ENCODE data around the gene H3-3A.
A peak's percentile ranks its signal among the peaks of the same experiment; 100 is the strongest.

The H3-3A gene

DNA sequence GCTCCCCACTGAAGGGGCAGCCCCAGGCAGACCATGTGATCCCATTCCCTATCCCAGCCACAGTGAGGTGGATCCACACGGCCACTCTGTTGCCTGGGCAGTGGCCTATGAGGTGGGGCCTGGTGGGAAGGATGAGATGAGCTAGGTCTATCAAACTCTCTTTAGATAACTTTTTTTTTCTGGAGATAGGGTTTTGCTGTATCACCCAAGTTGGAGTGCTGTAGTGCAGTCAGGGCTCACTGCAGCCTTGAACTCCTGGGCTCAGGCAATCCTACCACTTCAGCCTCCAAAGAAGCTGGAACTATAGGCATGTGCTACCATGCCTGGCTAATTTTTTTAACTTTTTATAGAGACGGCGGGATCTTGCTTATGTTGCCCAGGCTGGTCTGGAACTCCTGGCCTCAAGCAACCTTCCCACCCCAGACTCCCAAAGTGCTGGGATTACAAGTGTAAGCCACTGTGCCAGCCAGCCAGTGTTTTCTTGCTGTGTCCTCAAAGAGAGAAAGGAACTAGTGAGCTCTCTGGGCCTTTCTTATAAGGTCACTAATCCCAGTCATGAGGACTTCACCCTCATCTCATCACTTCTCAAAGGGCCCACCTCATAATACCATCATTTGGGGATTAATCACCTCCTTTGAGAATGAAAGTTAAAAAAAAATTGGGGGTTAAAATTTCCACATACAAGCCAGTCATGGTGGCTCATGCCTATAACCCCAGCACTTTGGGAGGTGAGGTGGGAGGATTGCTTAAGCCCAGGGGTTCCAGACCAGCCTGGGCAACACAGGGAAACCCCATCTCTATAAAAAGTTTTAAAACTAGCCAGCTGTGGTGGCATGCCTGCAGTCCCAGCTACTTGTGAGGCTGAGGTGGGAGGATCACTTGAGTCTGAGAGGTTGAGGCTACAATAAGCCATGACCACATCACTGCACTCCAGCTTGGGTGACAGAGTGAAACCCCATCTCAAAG, 36.6 kb downstream of the H3-3A start:
- H3K27me3 Mint-ChIP-seq (ENCODE audit: low read depth, poor library complexity), result peaks cover 64% of the 10 kb centered on the region
- H3K27ac Mint-ChIP-seq, result no peak overlapping the region
- no peak for DNase-seq
- H3K9me3 Mint-ChIP-seq, result no peaks in the 10 kb centered on the region
- no peaks in the 10 kb centered on the region for H3K36me3 Mint-ChIP-seq (ENCODE audit: low read depth)
- TF ChIP-seq, protein P1, sequence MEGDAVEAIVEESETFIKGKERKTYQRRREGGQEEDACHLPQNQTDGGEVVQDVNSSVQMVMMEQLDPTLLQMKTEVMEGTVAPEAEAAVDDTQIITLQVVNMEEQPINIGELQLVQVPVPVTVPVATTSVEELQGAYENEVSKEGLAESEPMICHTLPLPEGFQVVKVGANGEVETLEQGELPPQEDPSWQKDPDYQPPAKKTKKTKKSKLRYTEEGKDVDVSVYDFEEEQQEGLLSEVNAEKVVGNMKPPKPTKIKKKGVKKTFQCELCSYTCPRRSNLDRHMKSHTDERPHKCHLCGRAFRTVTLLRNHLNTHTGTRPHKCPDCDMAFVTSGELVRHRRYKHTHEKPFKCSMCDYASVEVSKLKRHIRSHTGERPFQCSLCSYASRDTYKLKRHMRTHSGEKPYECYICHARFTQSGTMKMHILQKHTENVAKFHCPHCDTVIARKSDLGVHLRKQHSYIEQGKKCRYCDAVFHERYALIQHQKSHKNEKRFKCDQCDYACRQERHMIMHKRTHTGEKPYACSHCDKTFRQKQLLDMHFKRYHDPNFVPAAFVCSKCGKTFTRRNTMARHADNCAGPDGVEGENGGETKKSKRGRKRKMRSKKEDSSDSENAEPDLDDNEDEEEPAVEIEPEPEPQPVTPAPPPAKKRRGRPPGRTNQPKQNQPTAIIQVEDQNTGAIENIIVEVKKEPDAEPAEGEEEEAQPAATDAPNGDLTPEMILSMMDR (IDR thresholded peaks at IDR 0.05), result no peak
- peaks cover 11% of the 10 kb centered on the region for H3K4me1 Mint-ChIP-seq
- H3K4me3 Mint-ChIP-seq, result no peak overlapping the region

DNA sequence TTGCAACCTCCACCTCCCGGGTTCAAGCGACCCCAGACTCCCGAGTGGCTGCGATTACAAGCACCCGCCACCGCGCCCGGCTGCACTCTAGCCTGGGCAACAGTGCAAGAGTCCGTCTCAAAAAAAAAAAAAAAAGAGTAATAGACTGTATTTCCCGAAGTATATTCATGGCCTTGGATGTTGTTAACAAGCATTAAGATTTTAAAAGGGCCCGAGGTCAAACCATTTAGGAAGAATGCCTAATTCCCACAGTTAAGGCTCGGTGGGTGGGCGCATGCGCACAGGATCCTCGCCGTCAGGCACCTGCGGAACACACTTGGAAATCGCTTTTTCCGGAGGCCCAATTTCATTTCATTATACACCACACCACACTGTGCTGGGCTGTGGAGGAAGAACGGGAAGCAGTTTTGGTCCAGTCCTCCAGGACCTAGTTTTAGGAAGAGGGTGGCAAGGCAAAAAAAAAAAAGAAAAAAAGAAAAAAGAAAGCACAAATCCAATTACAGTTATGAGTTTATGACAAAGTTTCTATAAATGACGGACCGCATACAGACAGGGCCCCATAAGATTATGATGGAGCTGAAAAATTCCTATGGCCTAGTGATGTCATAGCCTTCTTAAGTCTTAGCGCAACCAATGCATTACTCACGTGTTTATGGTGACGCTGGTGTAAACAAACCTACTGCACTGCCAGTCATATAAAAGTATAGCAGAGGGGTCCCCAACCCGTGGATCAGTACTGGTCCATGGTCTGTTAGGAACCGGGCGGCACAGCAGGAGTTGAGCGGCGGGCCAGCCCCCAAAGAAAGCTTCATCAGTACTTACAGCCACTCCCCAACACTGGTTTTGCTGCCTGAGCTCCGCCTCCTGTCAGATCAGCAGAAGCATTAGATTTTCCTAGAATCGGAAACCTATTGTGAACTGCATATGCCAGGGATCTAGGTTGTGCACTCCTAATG, 38.2 kb downstream of the H3-3A start:
- no peaks in the 10 kb centered on the region for H3K36me3 Mint-ChIP-seq (ENCODE audit: low read depth)
- H3K4me3 Mint-ChIP-seq, result peak overlapping the region; percentile 74
- no peaks in the 10 kb centered on the region for H3K9me3 Mint-ChIP-seq
- H3K27me3 Mint-ChIP-seq (ENCODE audit: low read depth, poor library complexity), result peaks cover 71% of the 10 kb centered on the region
- peak; percentile 57 for DNase-seq
- H3K4me1 Mint-ChIP-seq, result peaks cover 21% of the 10 kb centered on the region
- TF ChIP-seq, protein P1 (IDR thresholded peaks at IDR 0.05), result no peak
- H3K27ac Mint-ChIP-seq, result no peak overlapping the region

DNA sequence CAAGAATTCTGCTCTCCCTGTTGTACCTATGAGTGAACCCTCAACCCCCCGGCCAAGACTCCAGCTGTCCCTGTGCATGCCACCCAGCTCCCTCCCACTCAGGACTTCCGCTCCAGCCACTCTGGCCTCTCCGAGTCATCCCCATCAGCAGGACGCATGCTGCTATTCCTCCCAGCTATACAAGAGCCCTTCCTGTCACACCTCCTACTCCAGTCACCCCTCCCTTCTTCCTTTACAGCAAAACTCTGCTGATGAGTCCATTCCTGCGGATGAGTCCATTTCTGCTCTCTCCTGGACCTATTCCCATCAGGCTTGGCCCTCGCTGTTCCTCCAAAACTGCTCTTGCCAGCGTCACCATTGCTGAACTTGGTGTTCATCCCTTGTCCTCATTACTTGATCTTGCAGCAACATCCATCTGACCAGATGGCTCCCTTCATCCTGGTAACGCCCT, 42.2 kb downstream of the H3-3A start:
- peaks cover 46% of the 10 kb centered on the region for H3K27me3 Mint-ChIP-seq (ENCODE audit: low read depth, poor library complexity)
- H3K36me3 Mint-ChIP-seq (ENCODE audit: low read depth), result no peaks in the 10 kb centered on the region
- no peaks in the 10 kb centered on the region for H3K9me3 Mint-ChIP-seq
- DNase-seq, result no peak
- no peak overlapping the region for H3K27ac Mint-ChIP-seq
- peaks cover 40% of the 10 kb centered on the region for H3K4me1 Mint-ChIP-seq
- H3K4me3 Mint-ChIP-seq, result no peak overlapping the region
- TF ChIP-seq, protein P1 (IDR thresholded peaks at IDR 0.05), result no peak

DNA sequence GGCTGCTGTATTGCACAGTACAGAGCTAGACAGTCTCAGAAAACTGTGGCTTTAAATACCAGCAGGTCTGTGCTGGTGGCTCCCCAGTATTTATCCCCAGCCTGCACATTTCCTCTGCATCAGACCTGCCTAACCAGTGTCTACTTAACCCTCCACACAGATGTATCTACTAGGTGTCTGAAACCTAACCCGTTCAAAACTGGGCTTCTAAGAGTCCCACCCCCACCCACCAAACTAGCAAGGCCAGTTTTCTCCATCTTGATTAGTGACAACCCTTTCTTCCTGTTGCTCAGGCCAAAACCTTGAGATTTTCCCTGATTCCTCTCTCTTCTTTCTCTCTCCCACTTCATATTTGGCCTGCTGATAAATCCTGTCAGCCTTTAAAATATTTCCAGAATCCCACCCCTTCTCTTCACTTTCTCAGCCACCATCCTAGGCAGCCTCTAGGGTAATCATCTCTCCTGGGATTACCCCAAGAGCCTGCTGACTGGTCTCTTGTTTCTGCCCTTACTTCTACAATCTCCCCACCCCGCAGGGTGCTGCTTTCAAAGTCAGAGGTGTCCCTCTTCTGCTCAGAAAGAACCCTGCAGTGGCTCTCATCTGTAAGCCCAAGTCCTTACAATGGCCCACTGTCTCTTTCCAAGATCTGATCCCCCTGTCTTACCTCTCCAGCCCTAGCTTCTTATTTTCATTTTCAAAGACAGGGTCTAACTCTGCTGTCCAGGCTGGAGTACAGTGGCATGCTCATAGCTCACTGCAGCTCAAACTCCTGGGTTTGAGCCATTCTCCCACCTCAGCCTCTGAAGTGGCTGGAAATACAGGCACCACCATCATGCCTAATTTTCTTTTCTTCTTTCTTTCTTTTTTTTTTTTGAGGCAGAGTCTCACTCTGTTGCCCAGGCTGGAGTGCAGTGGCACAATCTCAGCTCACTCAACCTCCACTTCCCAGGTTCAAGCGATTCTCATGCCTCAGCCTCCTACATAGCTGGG, 45.2 kb downstream of the H3-3A start:
- Mint-ChIP-seq H3K27ac (no peak overlapping the region), H3K4me1 (peaks cover 50% of the 10 kb centered on the region), H3K27me3 (ENCODE audit: low read depth, poor library complexity) (peaks cover 24% of the 10 kb centered on the region), H3K9me3 (no peaks in the 10 kb centered on the region), H3K4me3 (peak overlapping the region; percentile 37), H3K36me3 (ENCODE audit: low read depth) (no peaks in the 10 kb centered on the region)
- DNase-seq, result no peak
- TF ChIP-seq, protein P1 (IDR thresholded peaks at IDR 0.05), result no peak
